Measurements from ENCODE around the gene CTIF.

CTIF gene

GRCh38 chr18:48578289-48578688 lies 39.5 kb downstream of the CTIF start:
- DNase-seq (ENCODE audit: low read depth) = no peak
- no peak overlapping the region for H3K4me3 ChIP-seq (ENCODE audit: low read depth, low read length)
- TF ChIP-seq CTCF (IDR thresholded peaks at IDR 0.05; ENCODE audit: control insufficient read depth, extremely low read depth, insufficient read depth) = no peak

- TF ChIP-seq CTCF (IDR thresholded peaks at IDR 0.05; ENCODE audit: control insufficient read depth, extremely low read depth, insufficient read depth) = no peak
- H3K4me3 ChIP-seq (ENCODE audit: low read depth, low read length) = no peak overlapping the region
- DNase-seq (ENCODE audit: low read depth) = no peak
Measured at GRCh38 chr18:48580066-48580465, 41.2 kb downstream of the CTIF start.

- DNase-seq (ENCODE audit: low read depth) = no peak
- no peak for TF ChIP-seq CTCF (IDR thresholded peaks at IDR 0.05; ENCODE audit: control insufficient read depth, extremely low read depth, insufficient read depth)
- H3K4me3 ChIP-seq (ENCODE audit: low read depth, low read length) = no peak overlapping the region
Measured at GRCh38 chr18:48580782-48581181, 42.0 kb downstream of the CTIF start.

- no peak overlapping the region for H3K4me3 ChIP-seq (ENCODE audit: low read depth, low read length)
- no peak for DNase-seq (ENCODE audit: low read depth)
- TF ChIP-seq CTCF (IDR thresholded peaks at IDR 0.05; ENCODE audit: control insufficient read depth, extremely low read depth, insufficient read depth) = no peak
Measured at GRCh38 chr18:48581206-48581605, 42.4 kb downstream of the CTIF start.

- TF ChIP-seq CTCF (IDR thresholded peaks at IDR 0.05; ENCODE audit: control insufficient read depth, extremely low read depth, insufficient read depth) = no peak
- DNase-seq (ENCODE audit: low read depth) = no peak
- H3K4me3 ChIP-seq (ENCODE audit: low read depth, low read length) = no peak overlapping the region
Measured at GRCh38 chr18:48581941-48582340, 43.1 kb downstream of the CTIF start.

GRCh38 chr18:48582946-48583345 lies 44.1 kb downstream of the CTIF start:
- no peak overlapping the region for H3K4me3 ChIP-seq (ENCODE audit: low read depth, low read length)
- no peak for DNase-seq (ENCODE audit: low read depth)
- no peak for TF ChIP-seq CTCF (IDR thresholded peaks at IDR 0.05; ENCODE audit: control insufficient read depth, extremely low read depth, insufficient read depth)

- no peak overlapping the region for H3K4me3 ChIP-seq (ENCODE audit: low read depth, low read length)
- DNase-seq (ENCODE audit: low read depth) = no peak
- no peak for TF ChIP-seq CTCF (IDR thresholded peaks at IDR 0.05; ENCODE audit: control insufficient read depth, extremely low read depth, insufficient read depth)
Measured at GRCh38 chr18:48583573-48583972, 44.7 kb downstream of the CTIF start.
